Esophagus squamous epithelium (tissue), 4 donors: ENCODE measurements around the gene PEX26.

Experiments
- POLR2A ChIP-seq, 4 donors: fragments of 450-650 bp; IDR thresholded peaks; one replicate each; pipeline ENCODE4 v1.6.1; 2017; ENCODE audit warnings: antibody characterized with exemption in 4 of 4, mild to moderate bottlenecking in 4 of 4, moderate library complexity in 3 of 4
- TF ChIP-seq, protein P1 (sequence below), 6 experiments: fragments of 450-650 bp in 4 of 6; fragments of 200-600 bp in 2 of 6; sonication (generic) in 2 of 6; IDR thresholded peaks; one replicate each; pipeline ENCODE4 v1.5.1; 2016 to 2019; ENCODE audit warnings: antibody characterized with exemption in 6 of 6, mild to moderate bottlenecking in 4 of 6, moderate library complexity in 4 of 6

DNA sequence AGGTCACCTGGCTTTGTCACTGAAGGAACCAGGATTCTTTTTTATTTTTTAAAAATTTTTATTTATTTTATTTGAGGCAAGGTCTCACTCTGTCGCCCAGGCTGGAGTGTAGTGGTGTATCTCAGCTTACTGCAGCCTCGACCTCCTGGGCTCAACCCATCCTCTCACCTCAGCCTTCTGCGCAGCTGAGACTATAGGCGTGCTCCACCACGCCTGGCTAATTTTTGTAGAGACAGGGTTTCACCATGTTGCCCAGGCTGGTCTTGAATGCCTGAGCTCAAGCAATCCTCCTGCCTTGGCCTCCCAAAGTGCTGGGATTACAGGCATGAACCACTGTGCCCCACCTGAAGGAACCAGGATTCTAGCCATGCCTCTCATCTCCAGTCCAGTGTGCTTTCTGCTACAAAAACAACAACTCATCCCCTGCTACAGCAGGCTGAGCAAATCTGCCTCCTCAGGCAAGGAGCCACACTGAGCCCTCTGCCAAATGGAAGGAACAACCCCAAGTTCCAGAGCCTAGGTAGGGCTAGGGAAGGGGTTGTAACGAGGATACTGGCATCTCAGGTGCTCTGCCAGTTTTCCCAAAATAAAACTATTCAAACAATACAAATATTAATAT lies 2.6 kb upstream of the PEX26 start:
- TF ChIP-seq POLR2A (IDR thresholded peaks at IDR 0.05), result no peak
- TF ChIP-seq, protein P1, sequence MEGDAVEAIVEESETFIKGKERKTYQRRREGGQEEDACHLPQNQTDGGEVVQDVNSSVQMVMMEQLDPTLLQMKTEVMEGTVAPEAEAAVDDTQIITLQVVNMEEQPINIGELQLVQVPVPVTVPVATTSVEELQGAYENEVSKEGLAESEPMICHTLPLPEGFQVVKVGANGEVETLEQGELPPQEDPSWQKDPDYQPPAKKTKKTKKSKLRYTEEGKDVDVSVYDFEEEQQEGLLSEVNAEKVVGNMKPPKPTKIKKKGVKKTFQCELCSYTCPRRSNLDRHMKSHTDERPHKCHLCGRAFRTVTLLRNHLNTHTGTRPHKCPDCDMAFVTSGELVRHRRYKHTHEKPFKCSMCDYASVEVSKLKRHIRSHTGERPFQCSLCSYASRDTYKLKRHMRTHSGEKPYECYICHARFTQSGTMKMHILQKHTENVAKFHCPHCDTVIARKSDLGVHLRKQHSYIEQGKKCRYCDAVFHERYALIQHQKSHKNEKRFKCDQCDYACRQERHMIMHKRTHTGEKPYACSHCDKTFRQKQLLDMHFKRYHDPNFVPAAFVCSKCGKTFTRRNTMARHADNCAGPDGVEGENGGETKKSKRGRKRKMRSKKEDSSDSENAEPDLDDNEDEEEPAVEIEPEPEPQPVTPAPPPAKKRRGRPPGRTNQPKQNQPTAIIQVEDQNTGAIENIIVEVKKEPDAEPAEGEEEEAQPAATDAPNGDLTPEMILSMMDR (IDR thresholded peaks at IDR 0.05), result no peak
